Stimulated activated CD8-positive, alpha-beta memory T cell treated with anti-CD3 and anti-CD28 coated beads, Interleukin-2, amount 100 ng/mL, for 48 hours (primary cell): ENCODE results near the gene TGFB2.

Experiments used
- DNase-seq, 2 donors: peaks; one replicate each; pipeline ENCODE4 v3.0.0-alpha.2; 2020; ENCODE audit warnings: low read depth in 2 of 2

TGFB2 gene

GRCh38 chr1:218361298-218362065, 16.3 kb downstream of the TGFB2 start:
- no peak for DNase-seq

DNA sequence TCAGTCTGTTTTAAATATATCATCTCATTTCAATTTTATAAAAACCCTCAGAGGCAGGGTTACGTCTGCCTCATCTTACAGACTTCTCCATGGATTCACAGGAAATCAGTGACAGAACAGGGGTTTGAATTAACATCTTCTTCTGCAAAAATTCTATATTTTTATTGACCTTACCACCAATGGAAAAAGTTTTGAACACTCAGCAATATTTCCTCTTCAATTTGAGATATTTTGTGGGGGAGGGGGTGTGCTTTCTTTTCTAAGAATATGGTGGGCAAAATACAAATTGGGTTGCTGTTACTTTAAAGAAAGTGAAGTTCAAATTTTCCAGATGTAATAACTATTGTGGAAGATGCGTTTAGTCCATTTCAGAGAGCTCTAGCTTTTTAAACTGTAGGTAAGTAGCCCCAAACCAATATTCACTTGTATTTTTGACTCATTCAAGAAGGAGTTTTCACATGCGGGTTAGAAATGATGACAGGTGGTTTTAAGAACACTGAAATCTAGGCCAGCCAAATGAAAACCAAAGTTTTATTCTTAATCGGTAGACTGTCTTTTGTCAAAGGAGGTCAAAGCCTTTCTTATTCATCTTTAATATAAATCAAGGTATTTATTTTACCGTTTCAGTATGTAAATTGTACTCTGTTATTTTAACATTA, 17.4 kb downstream of the TGFB2 start:
- DNase-seq, result no peak

DNA sequence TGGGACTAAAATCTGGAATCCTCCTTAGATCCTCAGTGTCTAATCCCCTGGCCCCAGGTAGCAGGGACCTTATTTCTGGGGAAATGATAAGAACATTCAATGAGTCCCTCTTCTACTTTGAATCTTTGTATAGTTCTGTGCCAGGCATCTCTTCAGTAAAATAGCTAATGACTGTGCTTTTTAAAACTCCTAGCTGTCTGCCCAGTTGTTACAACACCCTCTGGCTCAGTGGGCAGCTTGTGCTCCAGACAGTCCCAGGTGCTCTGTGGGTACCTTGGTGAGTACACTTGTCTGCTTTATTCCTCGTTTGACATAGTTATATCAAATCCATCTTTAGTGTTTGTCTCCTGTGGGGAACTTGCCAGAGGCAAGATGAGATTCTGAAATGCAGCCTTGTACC, 18.0 kb downstream of the TGFB2 start:
- DNase-seq, result no peak

- no peak for DNase-seq
These were observed 19.0 kb downstream of the TGFB2 start for GRCh38 chr1:218364028-218364710.

DNA sequence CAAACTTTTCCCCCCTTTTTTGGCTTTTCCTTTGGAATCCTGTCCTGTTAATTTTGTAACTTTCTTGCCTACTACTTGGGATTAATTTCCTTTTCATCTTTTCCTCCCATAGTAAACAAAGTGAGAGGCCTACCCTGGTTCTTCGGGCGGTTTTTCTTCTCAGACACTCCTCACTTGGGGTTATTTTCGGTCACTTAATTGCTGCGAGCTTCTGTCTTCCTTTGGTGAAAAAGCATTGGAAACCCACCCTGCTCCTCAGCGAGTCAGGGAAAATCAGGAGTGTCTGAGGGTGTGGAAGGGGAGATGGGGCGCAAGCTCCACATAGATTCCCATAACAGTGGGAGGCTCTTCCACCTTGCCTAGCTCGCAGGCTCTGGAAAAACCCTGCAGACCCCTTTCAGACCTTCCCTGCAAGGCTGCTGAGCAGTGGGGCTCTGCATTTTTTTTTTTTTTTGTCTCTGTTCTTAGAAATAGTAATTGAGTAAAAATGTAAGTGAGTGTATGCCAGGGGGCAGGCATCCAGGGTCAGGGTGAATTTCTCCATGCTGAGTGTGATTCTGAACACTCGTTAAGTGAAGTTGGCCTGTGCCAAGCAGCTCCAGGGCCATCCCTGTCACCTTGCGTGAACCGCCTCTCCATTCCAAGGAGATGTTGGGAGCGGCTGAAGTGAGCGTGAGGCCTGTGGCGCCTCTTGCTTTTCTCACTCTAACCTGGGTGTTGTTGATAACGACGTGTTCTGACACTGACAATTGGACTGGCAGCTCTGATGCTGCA, 20.3 kb downstream of the TGFB2 start:
- no peak for DNase-seq

GRCh38 chr1:218366322-218367052, 21.4 kb downstream of the TGFB2 start:
- DNase-seq, result no peak

DNA sequence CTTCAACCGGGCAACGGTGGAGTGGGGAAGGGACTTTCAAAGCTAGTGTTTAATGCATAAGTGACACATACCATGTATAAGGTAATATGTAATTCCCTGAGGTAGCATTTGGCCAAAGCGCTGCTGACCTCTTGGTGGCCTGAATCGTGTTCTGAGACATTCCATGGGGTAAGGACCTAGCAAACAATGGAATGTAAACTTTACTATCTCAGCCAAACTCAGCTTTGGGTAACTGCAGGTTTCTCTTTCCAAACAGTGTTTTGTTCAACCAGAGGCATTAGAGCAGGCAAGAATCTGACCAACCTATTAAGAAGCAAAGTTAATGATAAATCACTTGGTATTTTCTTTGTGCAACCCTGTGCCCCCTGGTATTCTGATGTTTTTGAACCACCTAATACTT, 22.0 kb downstream of the TGFB2 start:
- DNase-seq, result no peak

GRCh38 chr1:218368686-218369085, 23.6 kb downstream of the TGFB2 start:
- no peak for DNase-seq

- no peak for DNase-seq
These were observed 24.8 kb downstream of the TGFB2 start for GRCh38 chr1:218369688-218370511.

DNA sequence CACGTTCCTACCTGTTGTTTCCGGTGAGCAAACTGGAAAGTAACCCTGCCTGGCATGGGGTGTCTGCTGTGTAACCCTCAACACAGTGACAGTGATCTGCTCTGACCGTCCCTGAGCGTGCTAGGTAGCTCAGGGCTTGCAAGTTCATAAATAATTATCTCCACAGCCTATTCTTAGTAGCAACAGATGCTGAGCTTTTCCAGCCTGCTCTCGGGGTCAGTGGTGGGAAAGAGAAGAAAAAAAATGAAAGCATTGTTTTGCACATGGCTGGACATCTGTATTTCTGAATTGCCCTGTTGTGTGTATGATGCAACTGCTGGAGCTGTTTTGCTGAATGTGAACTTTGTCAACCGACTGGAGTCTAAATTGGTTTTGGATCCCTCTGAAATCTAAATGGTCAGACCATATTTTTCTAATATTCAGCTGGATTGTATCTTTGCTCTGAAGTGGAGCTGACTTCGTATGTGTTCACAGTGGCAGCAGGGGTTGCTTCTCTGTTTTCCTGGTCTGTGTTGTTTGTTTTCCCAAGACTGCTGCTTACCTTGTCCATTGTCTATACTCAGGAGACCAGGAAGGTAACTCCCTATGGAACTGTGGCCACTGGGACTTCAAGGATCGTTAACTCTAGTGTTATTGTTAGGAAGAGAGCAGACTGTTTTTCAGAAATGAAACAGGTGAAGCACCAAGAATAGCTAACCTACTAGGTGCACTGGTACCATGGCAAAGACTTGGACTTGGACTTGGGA, 27.0 kb downstream of the TGFB2 start:
- no peak for DNase-seq

DNA sequence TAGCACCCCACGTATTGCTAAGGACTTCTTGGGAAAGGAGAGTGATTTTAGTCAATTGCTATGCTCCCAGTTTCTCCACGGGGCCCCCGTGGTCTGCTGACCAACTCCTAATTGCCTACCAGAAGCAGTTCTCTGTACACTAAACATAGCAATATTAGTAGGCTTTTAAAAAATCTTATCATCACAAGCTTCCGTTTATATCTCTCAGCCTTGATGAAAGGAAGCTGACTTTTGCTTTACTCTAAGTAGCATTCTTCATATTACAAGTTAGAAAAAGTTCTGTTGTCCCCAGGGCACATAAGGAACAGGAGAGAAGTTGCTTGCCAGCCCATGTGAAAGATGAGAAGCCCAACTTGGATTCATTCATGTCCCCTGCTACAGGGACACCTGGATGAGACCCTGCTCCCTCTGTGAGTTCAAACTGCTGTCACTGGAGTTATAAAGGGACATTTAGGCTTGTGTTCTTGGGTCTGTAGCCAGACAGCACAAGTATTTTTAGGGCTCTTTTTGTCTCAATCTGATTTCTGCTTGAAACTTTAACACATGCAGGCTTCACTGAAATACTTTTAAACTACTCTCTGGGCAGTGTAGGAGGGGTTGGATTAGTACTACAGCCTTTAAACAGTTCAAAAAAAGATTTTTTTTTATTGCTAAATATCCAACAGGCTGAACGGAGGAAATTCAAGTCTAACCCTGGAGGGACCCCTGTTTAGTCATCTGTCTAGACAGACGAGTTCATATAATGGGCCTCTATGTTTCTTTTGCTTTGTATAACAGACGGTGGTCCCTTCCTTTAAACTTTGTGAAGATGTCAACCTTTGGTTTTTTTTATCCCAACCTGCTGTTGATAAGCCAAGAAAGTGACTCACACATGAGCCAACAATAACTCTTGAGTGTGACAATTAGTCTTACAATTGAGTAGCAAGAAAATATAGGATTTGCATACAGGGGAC, 29.5 kb downstream of the TGFB2 start:
- no peak for DNase-seq

GRCh38 chr1:218376722-218377121, 31.6 kb downstream of the TGFB2 start:
- no peak for DNase-seq

- DNase-seq, result peak; percentile 26 to 51
These were observed 32.1 kb downstream of the TGFB2 start for GRCh38 chr1:218377143-218377660.

DNA sequence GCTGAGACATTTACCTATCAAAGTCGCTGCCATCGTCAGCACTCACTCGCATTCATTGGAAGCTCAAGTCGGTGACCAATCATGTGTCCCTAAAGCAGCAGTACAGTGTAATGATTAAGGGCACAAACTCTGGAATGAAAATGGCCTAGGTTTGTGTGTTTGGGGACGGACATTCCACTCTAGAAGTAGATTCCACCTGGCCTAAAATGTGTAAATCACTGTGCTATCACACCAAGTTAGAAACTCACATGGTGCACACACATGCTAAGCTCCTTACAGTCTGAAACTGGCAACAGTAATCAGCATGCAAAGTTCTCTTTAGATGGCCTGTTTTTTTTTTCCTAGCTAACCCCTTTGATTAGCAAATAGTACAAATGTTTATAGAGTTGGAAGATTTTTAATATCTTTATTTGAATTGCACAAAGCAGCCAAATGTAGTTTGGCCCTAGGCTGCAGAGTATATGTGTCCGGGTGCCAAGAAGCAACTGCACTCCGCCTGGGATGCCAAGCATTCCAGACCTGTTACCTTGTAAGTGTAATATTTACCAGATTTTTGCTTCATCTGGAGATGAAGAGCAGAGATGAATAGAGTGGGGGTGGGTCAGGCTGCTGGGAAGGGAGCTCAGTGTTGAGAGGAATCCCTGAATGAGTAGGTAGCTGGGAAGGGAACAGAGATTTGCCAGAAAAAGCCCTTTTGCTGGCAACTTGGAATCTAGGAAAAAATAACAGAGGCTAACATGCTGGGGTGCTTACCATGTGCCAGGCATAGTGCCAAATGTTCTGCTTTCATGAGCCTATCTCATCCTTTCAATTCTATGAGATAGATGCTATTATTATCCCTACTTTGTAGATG, 35.2 kb downstream of the TGFB2 start:
- DNase-seq, result no peak

- no peak for DNase-seq
These were observed 37.1 kb downstream of the TGFB2 start for GRCh38 chr1:218382261-218382660.

DNA sequence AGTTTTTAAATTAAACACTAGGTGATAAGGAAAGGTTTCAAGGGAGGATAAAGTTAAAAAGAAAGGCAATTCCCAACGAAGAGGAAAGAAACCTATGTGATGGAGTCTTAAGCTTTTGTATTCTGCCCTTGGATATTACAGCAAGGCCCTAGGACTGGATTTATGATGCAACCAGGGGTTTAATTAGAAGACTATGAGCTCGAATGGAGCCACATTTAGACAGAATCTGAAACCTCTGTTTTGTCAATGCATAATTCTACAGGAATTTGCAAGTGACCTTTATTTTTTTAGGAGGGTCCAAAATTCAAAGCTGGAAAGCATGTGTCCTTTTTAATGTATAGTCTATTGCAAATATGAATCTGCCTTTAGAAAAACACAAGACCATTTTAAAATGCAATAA, 37.9 kb downstream of the TGFB2 start:
- no peak for DNase-seq

DNA sequence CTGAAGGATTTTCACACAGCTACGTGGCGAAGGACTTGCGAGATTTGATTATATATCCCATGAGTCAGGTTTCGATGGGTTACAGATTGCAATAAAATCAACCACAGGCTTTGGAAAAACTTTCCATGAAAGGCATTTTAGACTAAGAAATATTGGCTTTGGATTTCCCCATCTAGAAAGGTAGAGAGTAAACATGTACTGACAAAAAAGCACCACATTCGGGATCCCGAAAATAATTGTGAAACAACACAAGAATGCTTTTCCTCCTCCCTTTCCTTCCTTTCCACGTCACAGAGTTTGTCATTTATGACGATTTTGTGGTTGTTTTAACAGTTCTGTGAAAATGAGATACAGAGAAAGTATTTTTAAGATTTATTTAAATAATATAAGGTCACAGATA, 38.5 kb downstream of the TGFB2 start:
- no peak for DNase-seq
